HCT116 (cell line): ENCODE data around the gene DAP. TPM values are rescaled to one million over a fixed set of nuclear protein-coding genes. Genes with fewer than 3 reads are reported as not detected.

ENCODE experiments used
- ATAC-seq: fragments of 200-7000 bp; cut with Tn5 transposase; 2 replicates; pipeline ENCODE4 v1.9.1; 2020; ENCODE audit warnings: mild to moderate bottlenecking, moderate library complexity
- BruUV-seq: library from RNA; stranded (reverse); fragments of 400-500 nt; replicated peaks from 2 replicates; lab custom pipeline; 2021; lab: Mats Ljungman, UMichigan
- CTCF ChIA-PET: fragments of 300-600 bp; sonication (Branson Sonifier 250); formaldehyde crosslinking; loops from one replicate; lab custom pipeline; 2021; ENCODE audit warnings: antibody characterized with exemption; lab: Charles Lee
- POLR2A ChIA-PET: fragments of 300-600, 350-600 bp; sonication (Branson Sonifier 250); formaldehyde crosslinking; loops from one replicate; lab custom pipeline; 2021; ENCODE audit warnings: antibody characterized with exemption; lab: Charles Lee
- RAD21 ChIA-PET, 2 experiments: fragments of 300-600 bp; sonication (Branson Sonifier 250); formaldehyde crosslinking; loops; one replicate each; lab custom pipeline; 2023; ENCODE audit warnings: low total read pairs in 2 of 2; ENCODE audit not compliant: uncharacterized antibody in 2 of 2, unreplicated experiment in 2 of 2, low non-redundant PET in 1 of 2; lab: Charles Lee
- DNase-seq: peaks from one replicate; pipeline ENCODE4 v3.0.0-alpha.2; 2010; ENCODE audit warnings: low read depth, low spot score
- H2AFZ ChIP-seq: fragments of 200-600 bp; shearing (Covaris generic), sonication (generic); 2 replicates; pipeline ENCODE4 v1.6.1; 2017; ENCODE audit warnings: low read depth, mixed run types, mixed read lengths, antibody characterized with exemption, low read length; ENCODE audit not compliant: poor library complexity, severe bottlenecking
- H3K27ac ChIP-seq: 2 replicates; pipeline ENCODE4 v1.5.1; 2012; ENCODE audit warnings: low read depth, low read length
- H3K27me3 ChIP-seq: fragments of 200-600 bp; sonication (generic); 2 replicates; pipeline ENCODE4 v1.6.1; 2016; ENCODE audit warnings: mixed run types, low read length, mixed read lengths; ENCODE audit not compliant: insufficient read depth
- H3K36me3 ChIP-seq, 2 experiments: fragments of 200-500 bp in 1 of 2; fragments of 200-600 bp in 1 of 2; sonication (Bioruptor generic) in 1 of 2; sonication (generic) in 1 of 2; 2 replicates each; pipeline versions ENCODE4 v1.5.1 to v1.6.1; 2014 to 2016; ENCODE audit warnings: low read length in 2 of 2, inconsistent platforms in 1 of 2, mixed read lengths in 1 of 2, mixed run types in 1 of 2; ENCODE audit not compliant: insufficient read depth in 2 of 2, control insufficient read depth in 1 of 2
- H3K4me1 ChIP-seq, 2 experiments: fragments of 200-600 bp in 1 of 2; sonication (generic) in 1 of 2; 2 replicates each; pipeline versions ENCODE4 v1.5.1 to v1.6.1; 2012 to 2017; ENCODE audit warnings: low read length in 2 of 2, inconsistent platforms in 1 of 2, mild to moderate bottlenecking in 1 of 2, mixed read lengths in 1 of 2, mixed run types in 1 of 2, moderate library complexity in 1 of 2; ENCODE audit not compliant: insufficient read depth in 2 of 2, control insufficient read depth in 1 of 2
- H3K4me2 ChIP-seq: fragments of 200-600 bp; sonication (generic); 2 replicates; pipeline ENCODE4 v1.6.1; 2017; ENCODE audit warnings: mixed run types, low read length, mixed read lengths
- H3K4me3 ChIP-seq, 2 experiments: fragments of 200-600 bp in 1 of 2; sonication (generic) in 1 of 2; replicated peaks in 1 of 2; 2 replicates each; pipeline ENCODE4 v1.5.1; 2011 to 2016; ENCODE audit warnings: low read length in 2 of 2, control low read depth in 1 of 2, low read depth in 1 of 2, mild to moderate bottlenecking in 1 of 2, mixed read lengths in 1 of 2, mixed run types in 1 of 2
- H3K79me2 ChIP-seq: fragments of 200-600 bp; sonication (generic); 2 replicates; pipeline ENCODE4 v1.6.1; 2017; ENCODE audit warnings: mild to moderate bottlenecking, mixed run types, low read length, moderate library complexity, mixed read lengths; ENCODE audit not compliant: insufficient read depth
- H3K9ac ChIP-seq: fragments of 200-600 bp; sonication (generic); 2 replicates; pipeline ENCODE4 v1.6.1; 2016; ENCODE audit warnings: low read length, mixed read lengths
- H3K9me2 ChIP-seq: fragments of 200-600 bp; sonication (generic), shearing (Covaris generic); 2 replicates; pipeline ENCODE4 v1.6.1; 2017; ENCODE audit warnings: mixed run types, mild to moderate bottlenecking, moderate library complexity; ENCODE audit not compliant: insufficient read depth
- H3K9me3 ChIP-seq, 2 experiments: fragments of 200-500 bp in 1 of 2; fragments of 200-600 bp in 1 of 2; sonication (Bioruptor generic) in 1 of 2; sonication (generic) in 1 of 2; 2 replicates each; pipeline ENCODE4 v1.6.1; 2014 to 2017; ENCODE audit warnings: low read length in 2 of 2, mixed read lengths in 2 of 2, inconsistent platforms in 1 of 2, low read depth in 1 of 2, mild to moderate bottlenecking in 1 of 2, mixed run types in 1 of 2, moderate library complexity in 1 of 2; ENCODE audit not compliant: control insufficient read depth in 1 of 2, insufficient read depth in 1 of 2
- H4K20me1 ChIP-seq: fragments of 200-600 bp; sonication (generic), shearing (Covaris generic); 2 replicates; pipeline ENCODE4 v1.6.1; 2017; ENCODE audit warnings: mixed run types, mild to moderate bottlenecking, moderate library complexity; ENCODE audit not compliant: insufficient read depth
- CBX3 ChIP-seq: IDR thresholded peaks from 2 replicates; pipeline ENCODE4 v1.6.1; 2012; ENCODE audit warnings: low read depth
- EZH2 ChIP-seq: fragments of 200-600 bp; sonication (generic); IDR thresholded peaks from 2 replicates; pipeline ENCODE4 v1.6.1; 2017; ENCODE audit warnings: antibody characterized with exemption, mixed run types
- FOSL1 ChIP-seq: IDR thresholded peaks from 2 replicates; pipeline ENCODE4 v1.6.1; 2012; ENCODE audit warnings: low read depth
- MAX ChIP-seq: IDR thresholded peaks from 2 replicates; pipeline ENCODE4 v1.6.1; 2012
- POLR2A ChIP-seq: IDR thresholded peaks from 2 replicates; pipeline ENCODE4 v1.7.0; 2011; ENCODE audit warnings: borderline replicate concordance; ENCODE audit not compliant: insufficient read depth, insufficient read length; ENCODE audit errors: extremely low read depth
- SIN3A ChIP-seq: IDR thresholded peaks from 2 replicates; pipeline ENCODE4 v1.6.1; 2012; ENCODE audit warnings: low read depth
- SP1 ChIP-seq: IDR thresholded peaks from 2 replicates; pipeline ENCODE4 v1.6.1; 2012; ENCODE audit warnings: low read depth
- intact Hi-C: fragments of 100-400 bp; cut with micrococcal nuclease; formaldehyde crosslinking; loops from 2 replicates; pipeline ENCODE4 v1.10.0; 2022
- total RNA-seq: library from RNA; stranded (reverse); gene quantifications from one replicate; pipeline ENCODE4 v1.2.1, GENCODE V29; 2021; ENCODE audit not compliant: unreplicated experiment
- TF ChIP-seq, protein P1 (sequence below), 3 experiments: fragments of 200-600 bp in 1 of 3; sonication (generic) in 1 of 3; IDR thresholded peaks in 2 of 3; conservative IDR thresholded peaks in 1 of 3; 2 replicates each; pipeline ENCODE4 v1.5.1; 2012 to 2017; ENCODE audit warnings: low read depth in 2 of 3, low read length in 2 of 3, antibody characterized with exemption in 1 of 3, borderline replicate concordance in 1 of 3, control low read depth in 1 of 3, mild to moderate bottlenecking in 1 of 3, mixed read lengths in 1 of 3, mixed run types in 1 of 3, moderate library complexity in 1 of 3; ENCODE audit not compliant: insufficient read depth in 1 of 3
- TF ChIP-seq, protein P2 (sequence below): IDR thresholded peaks from 2 replicates; pipeline ENCODE4 v1.6.1; 2012; ENCODE audit warnings: low read depth

DAP gene
- total RNA-seq, 1 experiment from 2014 or later = 59.1 TPM

GRCh38 chr5:10654566-10654965 is 106.5 kb downstream of the DAP start:
- Histone ChIP-seq H3K9me2 (no peaks in the 10 kb centered on the region), H3K36me3 (no peaks in the 10 kb centered on the region; a peak in 1 of 4 replicates), H3K9me3 (no peaks in the 10 kb centered on the region), H3K79me2 (no peaks in the 10 kb centered on the region), H3K4me2 (no peak overlapping the region), H3K27ac (no peak overlapping the region), H3K4me1 (no peaks in the 10 kb centered on the region), H3K9ac (no peak overlapping the region), H3K27me3 (no peaks in the 10 kb centered on the region), H4K20me1 (no peaks in the 10 kb centered on the region), H3K4me3 (no peak overlapping the region), H2AFZ (no peak overlapping the region)
- ATAC-seq (no peak), DNase-seq (no peak)
- RAD21 ChIA-PET = no interaction called here
- intact Hi-C loops = no loop called here
- BruUV-seq = no TSS peak
- POLR2A ChIA-PET = no interaction called here
- TF ChIP-seq MAX (no peak), FOSL1 (no peak), SP1 (no peak), CBX3 (no peak), EZH2 (no peak), SIN3A (no peak), POLR2A (no peak)
- TF ChIP-seq, protein P1, sequence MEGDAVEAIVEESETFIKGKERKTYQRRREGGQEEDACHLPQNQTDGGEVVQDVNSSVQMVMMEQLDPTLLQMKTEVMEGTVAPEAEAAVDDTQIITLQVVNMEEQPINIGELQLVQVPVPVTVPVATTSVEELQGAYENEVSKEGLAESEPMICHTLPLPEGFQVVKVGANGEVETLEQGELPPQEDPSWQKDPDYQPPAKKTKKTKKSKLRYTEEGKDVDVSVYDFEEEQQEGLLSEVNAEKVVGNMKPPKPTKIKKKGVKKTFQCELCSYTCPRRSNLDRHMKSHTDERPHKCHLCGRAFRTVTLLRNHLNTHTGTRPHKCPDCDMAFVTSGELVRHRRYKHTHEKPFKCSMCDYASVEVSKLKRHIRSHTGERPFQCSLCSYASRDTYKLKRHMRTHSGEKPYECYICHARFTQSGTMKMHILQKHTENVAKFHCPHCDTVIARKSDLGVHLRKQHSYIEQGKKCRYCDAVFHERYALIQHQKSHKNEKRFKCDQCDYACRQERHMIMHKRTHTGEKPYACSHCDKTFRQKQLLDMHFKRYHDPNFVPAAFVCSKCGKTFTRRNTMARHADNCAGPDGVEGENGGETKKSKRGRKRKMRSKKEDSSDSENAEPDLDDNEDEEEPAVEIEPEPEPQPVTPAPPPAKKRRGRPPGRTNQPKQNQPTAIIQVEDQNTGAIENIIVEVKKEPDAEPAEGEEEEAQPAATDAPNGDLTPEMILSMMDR (IDR thresholded peaks at IDR 0.05 in 2 of 3, conservative IDR thresholded peaks at IDR 0.05 in 1 of 3; ENCODE audit: borderline replicate concordance in 1 of 3, insufficient read depth in 1 of 3, low read depth in 2 of 3, low read length in 2 of 3) = no peak
- TF ChIP-seq, protein P2, sequence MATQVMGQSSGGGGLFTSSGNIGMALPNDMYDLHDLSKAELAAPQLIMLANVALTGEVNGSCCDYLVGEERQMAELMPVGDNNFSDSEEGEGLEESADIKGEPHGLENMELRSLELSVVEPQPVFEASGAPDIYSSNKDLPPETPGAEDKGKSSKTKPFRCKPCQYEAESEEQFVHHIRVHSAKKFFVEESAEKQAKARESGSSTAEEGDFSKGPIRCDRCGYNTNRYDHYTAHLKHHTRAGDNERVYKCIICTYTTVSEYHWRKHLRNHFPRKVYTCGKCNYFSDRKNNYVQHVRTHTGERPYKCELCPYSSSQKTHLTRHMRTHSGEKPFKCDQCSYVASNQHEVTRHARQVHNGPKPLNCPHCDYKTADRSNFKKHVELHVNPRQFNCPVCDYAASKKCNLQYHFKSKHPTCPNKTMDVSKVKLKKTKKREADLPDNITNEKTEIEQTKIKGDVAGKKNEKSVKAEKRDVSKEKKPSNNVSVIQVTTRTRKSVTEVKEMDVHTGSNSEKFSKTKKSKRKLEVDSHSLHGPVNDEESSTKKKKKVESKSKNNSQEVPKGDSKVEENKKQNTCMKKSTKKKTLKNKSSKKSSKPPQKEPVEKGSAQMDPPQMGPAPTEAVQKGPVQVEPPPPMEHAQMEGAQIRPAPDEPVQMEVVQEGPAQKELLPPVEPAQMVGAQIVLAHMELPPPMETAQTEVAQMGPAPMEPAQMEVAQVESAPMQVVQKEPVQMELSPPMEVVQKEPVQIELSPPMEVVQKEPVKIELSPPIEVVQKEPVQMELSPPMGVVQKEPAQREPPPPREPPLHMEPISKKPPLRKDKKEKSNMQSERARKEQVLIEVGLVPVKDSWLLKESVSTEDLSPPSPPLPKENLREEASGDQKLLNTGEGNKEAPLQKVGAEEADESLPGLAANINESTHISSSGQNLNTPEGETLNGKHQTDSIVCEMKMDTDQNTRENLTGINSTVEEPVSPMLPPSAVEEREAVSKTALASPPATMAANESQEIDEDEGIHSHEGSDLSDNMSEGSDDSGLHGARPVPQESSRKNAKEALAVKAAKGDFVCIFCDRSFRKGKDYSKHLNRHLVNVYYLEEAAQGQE = no peak
- CTCF ChIA-PET = no interaction called here
